ENCODE data around the gene UQCC5.
"Not testable (repeated sequence)": the region's sequence is repeated elsewhere in the genome, so short reads cannot be mapped to it uniquely, and the experiment has no call there.

The UQCC5 gene

GRCh38 chr3:52525680-52526561, 10.5 kb upstream of the UQCC5 start:
- no peaks in the 10 kb centered on the region for H3K4me1 Mint-ChIP-seq
- no peaks in the 10 kb centered on the region for H3K36me3 Mint-ChIP-seq
- H3K9me3 Mint-ChIP-seq: no peaks in the 10 kb centered on the region
- H3K27me3 Mint-ChIP-seq: no peaks in the 10 kb centered on the region
- no peak overlapping the region for H3K4me3 Mint-ChIP-seq
- no peak overlapping the region for H3K27ac Mint-ChIP-seq
- ATAC-seq: no peak

- H3K27ac Mint-ChIP-seq, H3K36me3 Mint-ChIP-seq: not testable (repeated sequence)
Measured at GRCh38 chr3:52526671-52527038, 9.8 kb upstream of the UQCC5 start.

GRCh38 chr3:52527039-52527731, 9.2 kb upstream of the UQCC5 start:
- H3K27ac Mint-ChIP-seq: no peak overlapping the region

More at GRCh38 chr3:52526671-52527038, 9.8 kb upstream of the UQCC5 start:
- H3K27me3 Mint-ChIP-seq, H3K4me1 Mint-ChIP-seq, H3K4me3 Mint-ChIP-seq, H3K9me3 Mint-ChIP-seq, ATAC-seq: not testable (repeated sequence)

GRCh38 chr3:52527732-52528585, 8.4 kb upstream of the UQCC5 start:
- Mint-ChIP-seq H3K27ac (no peak overlapping the region), H3K36me3 (no peaks in the 10 kb centered on the region), H3K4me3 (no peak overlapping the region), H3K4me1 (peaks cover 8% of the 10 kb centered on the region), H3K27me3 (no peaks in the 10 kb centered on the region), H3K9me3 (no peaks in the 10 kb centered on the region)
- ATAC-seq: no peak

More at GRCh38 chr3:52527039-52527731, 9.2 kb upstream of the UQCC5 start:
- Mint-ChIP-seq H3K4me1 (peaks cover under 1% of the 10 kb centered on the region), H3K36me3 (no peaks in the 10 kb centered on the region), H3K9me3 (no peaks in the 10 kb centered on the region), H3K27me3 (no peaks in the 10 kb centered on the region), H3K4me3 (no peak overlapping the region)
- no peak for ATAC-seq

GRCh38 chr3:52528586-52529375, 7.6 kb upstream of the UQCC5 start:
- H3K27me3 Mint-ChIP-seq: no peaks in the 10 kb centered on the region
- no peak overlapping the region for H3K4me3 Mint-ChIP-seq
- no peaks in the 10 kb centered on the region for H3K36me3 Mint-ChIP-seq
- H3K27ac Mint-ChIP-seq: no peak overlapping the region
- peaks cover 8% of the 10 kb centered on the region for H3K4me1 Mint-ChIP-seq
- ATAC-seq: no peak
- H3K9me3 Mint-ChIP-seq: no peaks in the 10 kb centered on the region

GRCh38 chr3:52529376-52530333, 6.8 kb upstream of the UQCC5 start:
- H3K27ac Mint-ChIP-seq: no peak overlapping the region
- H3K27me3 Mint-ChIP-seq: no peaks in the 10 kb centered on the region
- no peak overlapping the region for H3K4me3 Mint-ChIP-seq
- H3K9me3 Mint-ChIP-seq: no peaks in the 10 kb centered on the region
- no peak for ATAC-seq
- H3K36me3 Mint-ChIP-seq: no peaks in the 10 kb centered on the region
- peaks cover 14% of the 10 kb centered on the region for H3K4me1 Mint-ChIP-seq

DNA sequence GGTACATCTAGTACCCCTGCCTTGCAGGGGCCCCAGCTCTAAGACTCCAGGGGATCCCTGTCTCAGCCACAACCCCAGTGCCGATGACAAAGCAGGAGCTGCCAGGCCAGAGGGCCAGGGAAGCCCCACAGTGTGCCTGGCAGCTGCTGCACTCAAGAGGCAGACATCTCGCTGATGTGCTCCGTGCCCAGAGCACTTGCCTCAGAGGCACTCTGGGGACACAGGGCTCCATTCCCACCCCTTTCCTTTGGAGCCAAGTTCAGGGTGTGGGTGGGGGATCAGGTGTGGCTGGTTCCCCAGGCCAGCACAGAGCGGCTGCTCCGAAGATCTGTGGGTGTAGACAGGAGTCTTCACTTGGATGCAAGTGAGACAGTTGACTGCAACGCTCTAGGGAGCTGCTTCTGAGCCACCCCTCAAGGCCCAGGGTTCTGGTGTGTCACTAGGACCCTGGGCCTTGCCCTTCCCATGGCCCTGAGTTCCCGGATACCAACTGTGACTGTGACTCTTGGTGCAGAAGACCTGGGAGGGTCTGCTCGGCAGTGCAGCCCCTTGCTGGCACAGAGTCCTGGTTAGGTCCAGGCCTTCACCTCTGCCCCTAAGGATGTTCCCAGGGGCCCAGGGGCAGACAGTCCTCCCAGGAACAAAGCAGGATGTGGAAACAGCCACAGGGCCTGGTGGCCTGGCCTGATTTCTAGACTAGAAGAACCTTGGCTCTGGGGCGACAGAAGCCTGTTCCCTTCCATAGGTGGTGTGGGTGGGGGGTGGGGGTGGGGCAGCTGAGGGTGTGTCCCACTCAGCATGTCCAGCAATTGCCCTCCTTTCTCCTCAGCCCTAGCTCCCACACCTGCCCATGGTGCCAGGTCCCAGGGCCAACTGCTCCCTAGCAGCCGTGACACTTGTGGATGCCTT, 5.2 kb upstream of the UQCC5 start:
- Mint-ChIP-seq H3K4me3 (no peak overlapping the region), H3K9me3 (no peaks in the 10 kb centered on the region), H3K36me3 (no peaks in the 10 kb centered on the region), H3K4me1 (peaks cover 20% of the 10 kb centered on the region), H3K27me3 (no peaks in the 10 kb centered on the region), H3K27ac (no peak overlapping the region)
- ATAC-seq: no peak

DNA sequence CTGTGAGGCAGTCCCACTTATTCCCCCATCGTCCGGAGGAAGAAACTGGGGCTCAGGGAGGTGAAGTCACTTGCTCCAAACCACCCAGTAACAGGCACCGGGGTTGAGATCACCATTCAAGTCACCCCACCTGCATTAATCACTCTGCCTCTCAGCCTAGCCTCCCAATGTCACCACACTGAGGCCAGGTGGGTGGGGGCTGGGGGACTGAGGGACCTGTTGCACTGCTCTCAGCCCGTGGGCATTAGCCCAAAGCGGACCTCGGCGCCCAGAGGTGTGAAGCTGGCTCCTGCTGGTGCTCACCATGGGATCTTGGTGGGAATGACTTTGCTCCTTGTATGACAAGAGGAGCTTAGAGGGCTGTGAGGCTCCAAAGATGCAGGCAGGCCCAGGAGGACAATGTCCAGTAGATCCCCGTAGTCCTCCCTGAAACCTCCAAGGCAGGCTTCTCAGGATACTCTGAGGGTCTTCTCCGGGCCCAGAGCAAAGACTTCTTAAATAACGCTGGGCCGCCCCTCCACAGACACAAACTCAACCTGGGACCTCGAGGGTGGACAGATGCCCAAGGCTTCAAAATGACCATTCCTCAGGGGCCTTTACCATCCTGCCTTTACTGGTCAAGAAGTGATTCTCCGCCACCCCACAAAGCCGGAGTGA, 4.4 kb upstream of the UQCC5 start:
- H3K4me3 Mint-ChIP-seq: no peak overlapping the region
- ATAC-seq: no peak
- H3K27ac Mint-ChIP-seq: peak overlapping the region; percentile 64
- H3K27me3 Mint-ChIP-seq: no peaks in the 10 kb centered on the region
- H3K9me3 Mint-ChIP-seq: no peaks in the 10 kb centered on the region
- peaks cover 27% of the 10 kb centered on the region for H3K4me1 Mint-ChIP-seq
- H3K36me3 Mint-ChIP-seq: no peaks in the 10 kb centered on the region

DNA sequence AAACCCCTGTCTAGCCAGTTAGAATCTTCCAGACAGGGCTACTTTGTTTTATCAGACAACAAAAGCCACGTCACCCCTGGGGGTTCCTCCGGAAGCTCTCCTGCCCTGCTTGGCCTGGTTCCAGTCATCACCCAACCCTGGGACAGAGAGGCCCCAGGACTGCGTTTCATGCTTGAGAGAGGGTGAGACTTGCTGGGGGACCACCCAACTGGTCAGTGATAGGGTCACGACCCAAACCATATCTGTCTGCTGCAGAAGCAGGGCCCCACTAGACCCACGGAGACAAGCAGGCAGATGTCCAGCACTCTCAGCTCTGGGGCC, 3.9 kb upstream of the UQCC5 start:
- H3K27ac Mint-ChIP-seq: peak overlapping the region; percentile 64
- H3K4me1 Mint-ChIP-seq: peaks cover 32% of the 10 kb centered on the region
- ATAC-seq: no peak
- H3K27me3 Mint-ChIP-seq: no peaks in the 10 kb centered on the region
- peak overlapping the region; percentile 73 for H3K4me3 Mint-ChIP-seq
- peaks cover 2% of the 10 kb centered on the region for H3K36me3 Mint-ChIP-seq
- H3K9me3 Mint-ChIP-seq: no peaks in the 10 kb centered on the region

DNA sequence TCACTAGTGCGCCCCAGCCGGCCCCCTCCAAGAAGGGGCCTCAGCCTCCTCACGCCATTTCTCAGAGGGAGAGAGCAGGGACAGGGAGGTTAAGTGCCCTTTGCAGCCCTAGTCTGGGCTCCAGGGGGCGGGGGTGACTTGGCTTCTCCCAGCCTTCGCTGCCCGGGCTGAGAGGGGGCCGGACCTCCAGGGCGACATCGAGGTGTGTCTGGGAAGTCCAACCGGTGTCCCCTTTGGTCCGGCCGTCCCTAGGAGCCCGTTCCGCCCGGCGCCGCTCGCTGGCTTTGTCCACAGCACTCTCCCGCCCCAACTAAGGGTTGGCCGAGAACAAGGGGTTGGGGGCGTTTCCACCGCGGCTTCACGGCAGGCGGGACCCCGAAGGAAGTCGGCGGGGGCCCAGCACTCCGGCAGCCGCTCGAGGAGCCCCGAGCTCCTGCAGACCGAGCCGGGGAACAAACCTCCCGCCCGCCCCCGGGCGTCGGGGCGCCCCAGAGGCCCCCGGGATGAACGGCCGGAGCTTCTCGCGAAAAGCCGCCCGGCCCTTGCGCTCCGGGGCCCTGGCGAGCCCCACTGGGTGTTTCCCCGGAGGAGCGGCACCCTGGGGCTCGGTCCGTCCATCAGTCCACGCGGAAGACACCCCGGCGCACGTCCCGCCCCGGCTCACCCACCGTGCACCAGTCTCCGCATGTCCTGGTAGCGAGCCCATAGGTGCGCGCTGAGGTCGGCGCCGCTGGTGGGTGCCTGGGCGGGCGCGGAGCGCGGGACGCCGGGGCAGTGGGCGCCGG, 3.4 kb upstream of the UQCC5 start:
- H3K9me3 Mint-ChIP-seq: no peaks in the 10 kb centered on the region

GRCh38 chr3:52533623-52534280, 2.7 kb upstream of the UQCC5 start, which contains the start of gene NT5DC2:
NT5DC2 (minus strand) TSS chr3:52533857; CDS start chr3:52533737, 120 bp downstream.
- H3K4me1 Mint-ChIP-seq: peaks cover 45% of the 10 kb centered on the region
- H3K27ac Mint-ChIP-seq: peak within 1 kb of the TSS; percentile 64
- ATAC-seq: peak; percentile 55
- no peaks in the 10 kb centered on the region for H3K27me3 Mint-ChIP-seq
- no peaks in the 10 kb centered on the region for H3K9me3 Mint-ChIP-seq
- H3K36me3 Mint-ChIP-seq: peaks cover 12% of the 10 kb centered on the region
- peak within 1 kb of the TSS; percentile 77 for H3K4me3 Mint-ChIP-seq

More for the DNA sequence above, 3.4 kb upstream of the UQCC5 start:
- Mint-ChIP-seq H3K4me1 (peaks cover 37% of the 10 kb centered on the region), H3K27ac (peak overlapping the region; percentile 64), H3K27me3 (no peaks in the 10 kb centered on the region), H3K36me3 (peaks cover 7% of the 10 kb centered on the region), H3K4me3 (peak overlapping the region; percentile 73)
- ATAC-seq: no peak

Measured in stimulated activated memory B cell treated with anti-CD40 and anti-IgM and Interleukin-4, amounts not matched to agents 10 μg/mL and 1 μg/mL and 100 μg/mL, for 72 hours (primary cell).